Fibroblast of lung (primary cell): Measurements from ENCODE around the gene SLC16A9.

Experiments
- EZH2 ChIP-seq: IDR thresholded peaks from 2 replicates; pipeline ENCODE4 v1.5.1; 2012; ENCODE audit warnings: low read length, control low read depth, mild to moderate bottlenecking; ENCODE audit errors: missing control alignments
- TF ChIP-seq, protein P1 (sequence below), 2 donors: IDR thresholded peaks in 1 of 2; conservative IDR thresholded peaks in 1 of 2; 1 replicate in 1 of 2; 2 replicates in 1 of 2; pipeline ENCODE4 v1.5.1; 2011 to 2012; ENCODE audit warnings: low read length in 2 of 2, control low read depth in 1 of 2, inconsistent platforms in 1 of 2, low read depth in 1 of 2, mild to moderate bottlenecking in 1 of 2

GRCh38 chr10:59627366-59628018, 82.2 kb downstream of the SLC16A9 start:
- TF ChIP-seq, protein P1, sequence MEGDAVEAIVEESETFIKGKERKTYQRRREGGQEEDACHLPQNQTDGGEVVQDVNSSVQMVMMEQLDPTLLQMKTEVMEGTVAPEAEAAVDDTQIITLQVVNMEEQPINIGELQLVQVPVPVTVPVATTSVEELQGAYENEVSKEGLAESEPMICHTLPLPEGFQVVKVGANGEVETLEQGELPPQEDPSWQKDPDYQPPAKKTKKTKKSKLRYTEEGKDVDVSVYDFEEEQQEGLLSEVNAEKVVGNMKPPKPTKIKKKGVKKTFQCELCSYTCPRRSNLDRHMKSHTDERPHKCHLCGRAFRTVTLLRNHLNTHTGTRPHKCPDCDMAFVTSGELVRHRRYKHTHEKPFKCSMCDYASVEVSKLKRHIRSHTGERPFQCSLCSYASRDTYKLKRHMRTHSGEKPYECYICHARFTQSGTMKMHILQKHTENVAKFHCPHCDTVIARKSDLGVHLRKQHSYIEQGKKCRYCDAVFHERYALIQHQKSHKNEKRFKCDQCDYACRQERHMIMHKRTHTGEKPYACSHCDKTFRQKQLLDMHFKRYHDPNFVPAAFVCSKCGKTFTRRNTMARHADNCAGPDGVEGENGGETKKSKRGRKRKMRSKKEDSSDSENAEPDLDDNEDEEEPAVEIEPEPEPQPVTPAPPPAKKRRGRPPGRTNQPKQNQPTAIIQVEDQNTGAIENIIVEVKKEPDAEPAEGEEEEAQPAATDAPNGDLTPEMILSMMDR (conservative IDR thresholded peaks at IDR 0.05 in 1 of 2, IDR thresholded peaks at IDR 0.05 in 1 of 2; ENCODE audit: low read depth in 1 of 2, low read length in 2 of 2), result no peak
- no peak for TF ChIP-seq EZH2
